Activated CD4-positive, alpha-beta memory T cell treated with anti-CD3 and anti-CD28 coated beads for 36 hours (primary cell): ENCODE measurements around the gene RBL1. TPM values are rescaled to one million over a fixed set of nuclear protein-coding genes. Genes with fewer than 3 reads are reported as not detected.
"Not testable (repeated sequence)": the region's sequence is repeated elsewhere in the genome, so short reads cannot be mapped to it uniquely, and the experiment has no call there.

Experiments used
- CTCF ChIA-PET: fragments of 350-600 bp; sonication (Branson Sonifier 250); formaldehyde crosslinking; loops from one replicate; lab custom pipeline; 2021; ENCODE audit warnings: antibody characterized with exemption, inconsistent platforms; lab: Charles Lee
- POLR2A ChIA-PET: fragments of 350-600 bp; sonication (Branson Sonifier 250); formaldehyde crosslinking; loops from one replicate; lab custom pipeline; 2021; ENCODE audit warnings: antibody characterized with exemption; lab: Charles Lee
- DNase-seq: peaks from one replicate; pipeline ENCODE4 v3.0.0-alpha.2; 2020
- H3K27ac Mint-ChIP-seq: one replicate; pipeline ENCODE4 v1.8.0; 2021; ENCODE audit warnings: mixed read lengths
- H3K27me3 Mint-ChIP-seq: one replicate; pipeline ENCODE4 v1.8.0; 2021; ENCODE audit warnings: mixed read lengths
- H3K36me3 Mint-ChIP-seq: one replicate; pipeline ENCODE4 v1.8.0; 2021; ENCODE audit warnings: mixed read lengths
- H3K4me1 Mint-ChIP-seq: one replicate; pipeline ENCODE4 v1.8.0; 2021; ENCODE audit warnings: low read depth, mixed read lengths
- H3K4me3 Mint-ChIP-seq: one replicate; pipeline ENCODE4 v1.8.0; 2021; ENCODE audit warnings: mild to moderate bottlenecking, mixed read lengths
- H3K9me3 Mint-ChIP-seq: one replicate; pipeline ENCODE4 v1.8.0; 2021; ENCODE audit warnings: mixed read lengths
- intact Hi-C: fragments of 100-400 bp; cut with micrococcal nuclease; formaldehyde crosslinking; loops from one replicate; pipeline ENCODE4 v1.15.1; 2023
- total RNA-seq, 2 experiments: library from RNA; stranded (reverse); gene quantifications; one replicate each; pipeline ENCODE4 v1.2.3, GENCODE V29; 2021

RBL1 gene
- total RNA-seq, 2 experiments from 2014 or later, result 41.4 to 41.6 TPM

DNA sequence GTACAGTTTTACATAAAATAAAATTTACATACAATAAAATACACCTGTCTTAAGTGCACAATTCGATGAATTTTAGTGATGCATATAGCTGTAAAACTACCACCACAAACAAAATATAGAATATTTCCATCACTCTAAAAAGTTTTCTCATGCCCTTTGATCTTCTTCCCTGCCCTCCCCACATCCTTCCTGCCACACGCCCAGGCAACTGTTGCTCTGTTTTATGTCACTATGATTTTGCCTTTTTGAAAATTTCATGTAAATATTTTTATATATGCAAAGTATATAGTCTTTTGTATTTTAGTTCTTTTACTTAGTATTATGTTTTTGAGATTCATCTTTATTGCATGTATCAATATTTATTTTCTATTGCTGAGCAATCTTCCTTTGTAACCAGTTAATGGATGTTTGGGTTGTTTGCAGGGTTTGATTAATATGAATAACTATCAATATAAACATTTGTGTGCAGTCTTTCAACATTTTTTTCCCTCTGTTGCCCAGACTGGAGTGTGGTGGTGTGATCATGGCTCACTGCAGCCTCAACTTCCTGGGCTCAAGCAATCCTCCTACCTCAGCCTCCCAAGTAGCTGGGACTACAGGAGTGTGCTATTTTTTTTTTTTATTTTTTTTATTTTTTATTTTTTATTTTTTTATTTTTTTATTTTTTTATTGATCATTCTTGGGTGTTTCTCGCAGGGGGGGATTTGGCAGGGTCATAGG lies 120.5 kb downstream of the RBL1 start:
- Mint-ChIP-seq H3K27ac (peak overlapping the region; percentile 19), H3K4me3 (no peak overlapping the region), H3K9me3 (no peaks in the 10 kb centered on the region), H3K4me1 (peaks cover 37% of the 10 kb centered on the region), H3K36me3 (no peaks in the 10 kb centered on the region), H3K27me3 (no peaks in the 10 kb centered on the region)
- ChIA-PET POLR2A (no interaction called here), CTCF (interaction anchor here (0.5 kb wide), 1 partner anchor 16 kb away, joined by 3 read pairs; no protein-coding TSS in a partner anchor)
- intact Hi-C loops, result loop anchor here (1.0 to 2.0 kb wide), 2 partner anchors 25 to 40 kb away; no protein-coding TSS in a partner anchor
- peak; percentile 71 for DNase-seq

DNA sequence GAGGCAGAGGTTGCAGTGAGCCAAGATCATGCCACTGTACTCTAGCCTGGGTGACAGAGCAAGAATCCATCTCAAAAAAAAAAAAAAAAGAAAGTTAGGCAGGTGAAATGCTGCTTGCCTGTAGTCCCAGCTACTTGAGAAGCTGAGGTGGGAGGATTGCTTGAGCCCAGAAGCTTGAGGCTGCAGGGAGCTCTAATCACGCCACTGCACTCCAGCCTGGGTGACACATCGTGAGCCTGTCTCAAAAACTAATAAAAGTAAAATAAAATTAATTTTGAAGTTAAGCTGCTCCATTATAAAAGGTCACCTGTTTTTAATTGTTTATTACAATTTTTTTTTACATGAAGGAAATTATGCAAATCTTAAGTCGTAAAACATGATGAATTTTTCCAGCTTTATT lies 121.1 kb downstream of the RBL1 start:
- peak; percentile 22 for DNase-seq
- no peak overlapping the region for H3K27ac Mint-ChIP-seq
- no peaks in the 10 kb centered on the region for H3K27me3 Mint-ChIP-seq
- H3K9me3 Mint-ChIP-seq, result no peaks in the 10 kb centered on the region
- H3K36me3 Mint-ChIP-seq, result peaks cover 2% of the 10 kb centered on the region
- ChIA-PET CTCF (interaction anchor here (0.5 kb wide), 1 partner anchor 16 kb away, joined by 3 read pairs; no protein-coding TSS in a partner anchor), POLR2A (no interaction called here)
- H3K4me1 Mint-ChIP-seq, result peaks cover 43% of the 10 kb centered on the region
- intact Hi-C loops, result loop anchor here (1.0 to 2.0 kb wide), 2 partner anchors 24 to 40 kb away; no protein-coding TSS in a partner anchor
- H3K4me3 Mint-ChIP-seq, result no peak overlapping the region

DNA sequence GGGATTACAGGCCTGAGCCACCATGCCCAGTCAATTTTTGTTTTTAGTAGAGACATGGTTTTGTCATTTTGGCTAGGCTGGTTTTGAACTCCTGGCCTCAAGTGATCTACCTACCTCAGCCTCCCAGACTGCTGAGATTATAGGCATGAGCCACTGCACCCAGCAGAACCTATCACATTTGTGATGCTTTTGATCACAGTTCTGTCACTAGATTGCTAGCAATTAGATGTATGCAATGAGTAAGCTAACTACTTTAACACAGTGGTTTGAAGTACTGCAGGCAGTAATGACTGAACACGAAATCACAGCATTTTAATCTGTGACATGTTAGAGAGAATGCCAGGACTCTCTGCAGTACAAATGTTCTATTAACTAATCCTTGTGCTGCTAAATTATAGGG lies 124.7 kb downstream of the RBL1 start:
- no peaks in the 10 kb centered on the region for H3K27me3 Mint-ChIP-seq
- DNase-seq, result peak; percentile 37
- no peak overlapping the region for H3K4me3 Mint-ChIP-seq
- ChIA-PET POLR2A (no interaction called here), CTCF (no interaction called here)
- H3K27ac Mint-ChIP-seq, result peak overlapping the region; percentile 80
- no peaks in the 10 kb centered on the region for H3K9me3 Mint-ChIP-seq
- intact Hi-C loops, result no loop called here
- H3K4me1 Mint-ChIP-seq, result peaks cover 69% of the 10 kb centered on the region
- H3K36me3 Mint-ChIP-seq, result peaks cover 2% of the 10 kb centered on the region

DNA sequence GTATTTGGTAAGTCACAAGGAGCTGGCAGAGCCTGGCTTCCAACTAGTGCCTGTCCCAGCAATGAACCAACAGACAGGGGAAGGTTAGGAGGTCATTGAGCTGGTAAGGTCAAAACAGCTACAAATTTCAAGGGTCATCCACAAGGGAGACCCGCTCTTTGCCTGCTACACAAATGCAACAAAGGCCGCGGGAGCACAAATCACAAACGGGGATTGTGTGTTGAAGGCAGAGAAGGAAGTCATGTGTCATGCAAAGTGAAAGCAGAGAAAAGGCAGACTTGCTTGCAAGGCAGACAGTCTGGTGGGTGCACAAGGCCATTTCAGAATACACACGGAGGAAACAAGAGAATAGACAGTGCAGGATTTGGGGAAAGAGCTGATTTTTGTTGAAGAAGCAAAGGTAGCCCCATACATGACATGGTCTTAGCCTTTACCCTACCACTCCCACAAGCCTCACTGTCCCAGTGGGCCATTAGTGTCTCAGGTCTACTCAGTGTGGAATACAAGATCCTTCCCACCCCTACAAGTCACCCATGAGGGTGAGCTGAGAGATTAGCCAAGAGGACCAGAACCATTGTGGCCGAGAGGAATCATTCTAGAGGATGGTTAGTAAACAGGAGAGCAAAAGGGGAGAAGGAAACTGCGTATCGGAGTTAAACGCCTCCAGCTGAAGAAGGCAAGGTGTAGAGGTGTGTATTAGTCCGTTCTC lies 126.2 kb downstream of the RBL1 start:
- peaks cover 61% of the 10 kb centered on the region for H3K4me1 Mint-ChIP-seq
- CTCF ChIA-PET, result interaction anchor here (0.6 kb wide), 1 partner anchor 46 kb away, joined by 3 read pairs; no protein-coding TSS in a partner anchor
- H3K9me3 Mint-ChIP-seq, result no peaks in the 10 kb centered on the region
- H3K27me3 Mint-ChIP-seq, result no peaks in the 10 kb centered on the region
- POLR2A ChIA-PET, result interaction anchor here (0.6 kb wide), 1 partner anchor 124 kb away, joined by 3 read pairs; no protein-coding TSS in a partner anchor
- H3K4me3 Mint-ChIP-seq, result peak overlapping the region; percentile 30
- peak overlapping the region; percentile 80 for H3K27ac Mint-ChIP-seq
- intact Hi-C loops, result loop anchor here (2.0 kb wide), 1 partner anchor 19 kb away; the partner anchor contains the start of gene SAMHD1
- DNase-seq, result peak; percentile 55
- H3K36me3 Mint-ChIP-seq, result peaks cover 2% of the 10 kb centered on the region

DNA sequence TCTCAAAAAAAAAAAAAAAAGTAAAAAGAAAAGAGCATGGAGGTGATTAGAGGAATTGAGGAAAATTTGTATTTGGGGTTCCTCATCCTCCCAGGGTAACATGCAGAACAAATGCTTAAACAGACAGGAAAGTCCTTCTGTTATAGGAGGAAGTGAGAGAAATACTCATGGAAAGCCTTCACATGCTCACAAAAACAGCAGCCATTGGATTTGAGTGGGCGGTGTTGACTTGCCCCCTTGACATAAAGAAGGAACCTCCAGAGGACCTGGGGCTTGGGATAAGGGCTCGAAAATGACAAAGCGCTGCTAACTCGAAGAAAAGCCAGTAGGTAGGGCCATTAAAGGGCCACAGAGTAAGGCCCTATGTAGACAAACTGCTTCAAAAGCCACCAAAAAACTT lies 126.7 kb downstream of the RBL1 start:
- no peaks in the 10 kb centered on the region for H3K27me3 Mint-ChIP-seq
- H3K4me3 Mint-ChIP-seq, result peak overlapping the region; percentile 30
- DNase-seq, result no peak
- no peaks in the 10 kb centered on the region for H3K9me3 Mint-ChIP-seq
- ChIA-PET CTCF (interaction anchor here (0.6 kb wide), 1 partner anchor 46 kb away, joined by 3 read pairs; no protein-coding TSS in a partner anchor), POLR2A (interaction anchor here (0.6 kb wide), 1 partner anchor 124 kb away, joined by 3 read pairs; no protein-coding TSS in a partner anchor)
- intact Hi-C loops, result loop anchor here (2.0 kb wide), 1 partner anchor 18 kb away; the partner anchor contains the start of gene SAMHD1
- H3K27ac Mint-ChIP-seq, result peak overlapping the region; percentile 80
- peaks cover 2% of the 10 kb centered on the region for H3K36me3 Mint-ChIP-seq
- peaks cover 61% of the 10 kb centered on the region for H3K4me1 Mint-ChIP-seq

DNA sequence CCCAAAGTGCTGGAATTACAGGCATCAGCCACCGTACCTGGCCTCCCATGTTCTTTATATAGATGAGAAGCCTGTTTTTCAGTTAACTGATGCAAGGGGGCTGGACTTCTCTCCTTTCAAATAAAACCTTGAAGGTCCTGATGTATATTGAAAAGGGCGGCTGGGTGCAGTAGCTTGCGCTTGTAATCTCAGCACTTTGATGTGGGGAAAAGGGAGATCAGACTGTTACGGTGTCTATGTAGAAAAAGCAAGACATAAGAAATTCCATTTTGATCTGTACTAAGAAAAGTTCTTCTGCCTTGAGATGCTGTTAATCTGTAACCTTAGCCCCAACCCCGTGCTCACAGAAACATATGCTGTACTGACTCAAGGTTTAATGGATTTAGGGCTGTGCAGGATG lies 128.2 kb downstream of the RBL1 start:
- no peak overlapping the region for H3K4me3 Mint-ChIP-seq
- CTCF ChIA-PET, result no interaction called here
- H3K4me1 Mint-ChIP-seq, result peaks cover 56% of the 10 kb centered on the region
- POLR2A ChIA-PET, result no interaction called here
- peaks cover 5% of the 10 kb centered on the region for H3K36me3 Mint-ChIP-seq
- DNase-seq, result no peak
- no peaks in the 10 kb centered on the region for H3K27me3 Mint-ChIP-seq
- H3K27ac Mint-ChIP-seq, result peak overlapping the region; percentile 70
- intact Hi-C loops, result loop anchor here (2.0 kb wide), 1 partner anchor 17 kb away; the partner anchor contains the start of gene SAMHD1
- peaks cover 4% of the 10 kb centered on the region for H3K9me3 Mint-ChIP-seq

DNA sequence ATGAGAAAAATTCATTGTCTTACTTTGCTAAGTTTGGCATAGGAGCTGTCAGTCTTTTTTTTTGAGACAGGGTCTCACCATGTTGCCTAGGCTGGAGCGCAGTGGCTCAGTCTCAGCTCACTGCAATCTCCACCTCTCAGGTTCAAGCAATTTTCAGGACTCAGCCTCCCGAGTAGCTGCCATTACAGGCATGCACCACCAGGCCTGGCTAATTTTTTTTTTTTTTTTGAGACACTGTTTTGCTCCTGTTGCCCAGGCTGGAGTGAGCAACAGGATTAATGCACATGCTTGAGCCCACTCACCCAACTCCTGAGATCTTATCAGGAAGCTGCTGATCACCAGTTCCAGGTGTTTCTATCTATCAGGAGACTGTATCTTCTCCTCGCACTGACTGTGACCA lies 128.8 kb downstream of the RBL1 start:
- H3K9me3 Mint-ChIP-seq, POLR2A ChIA-PET, H3K27me3 Mint-ChIP-seq, H3K4me3 Mint-ChIP-seq, DNase-seq, CTCF ChIA-PET, intact Hi-C loops, H3K36me3 Mint-ChIP-seq, H3K27ac Mint-ChIP-seq: not testable (repeated sequence)
- H3K4me1 Mint-ChIP-seq, result peaks cover 51% of the 10 kb centered on the region

DNA sequence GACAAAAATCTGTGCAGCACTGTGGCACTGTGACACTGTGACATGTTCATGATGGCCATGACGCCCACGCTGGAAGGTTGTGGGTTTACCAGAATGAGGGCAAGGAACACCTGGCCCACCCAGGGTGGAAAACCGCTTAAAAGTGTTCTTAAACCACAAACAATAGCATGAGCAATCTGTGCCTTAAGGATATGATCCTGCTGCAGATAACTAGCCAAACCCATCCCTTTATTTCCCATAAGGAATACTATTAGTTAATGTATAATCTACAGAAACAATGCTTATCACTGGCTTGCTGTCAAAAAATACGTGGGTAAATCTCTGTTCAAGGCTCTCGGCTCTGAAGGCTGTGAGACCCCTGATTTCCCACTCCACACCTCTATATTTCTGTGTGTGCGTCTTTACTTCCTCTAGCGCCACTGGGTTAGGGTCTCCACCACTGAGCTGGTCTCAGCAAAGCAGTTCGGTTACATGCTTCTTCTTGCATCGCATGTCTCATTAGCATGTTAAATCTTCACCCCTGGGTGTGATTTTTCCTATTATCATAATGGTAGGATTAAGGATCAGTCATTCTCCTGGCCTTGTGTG lies 133.3 kb downstream of the RBL1 start:
- H3K36me3 Mint-ChIP-seq, result not testable (repeated sequence)

DNA sequence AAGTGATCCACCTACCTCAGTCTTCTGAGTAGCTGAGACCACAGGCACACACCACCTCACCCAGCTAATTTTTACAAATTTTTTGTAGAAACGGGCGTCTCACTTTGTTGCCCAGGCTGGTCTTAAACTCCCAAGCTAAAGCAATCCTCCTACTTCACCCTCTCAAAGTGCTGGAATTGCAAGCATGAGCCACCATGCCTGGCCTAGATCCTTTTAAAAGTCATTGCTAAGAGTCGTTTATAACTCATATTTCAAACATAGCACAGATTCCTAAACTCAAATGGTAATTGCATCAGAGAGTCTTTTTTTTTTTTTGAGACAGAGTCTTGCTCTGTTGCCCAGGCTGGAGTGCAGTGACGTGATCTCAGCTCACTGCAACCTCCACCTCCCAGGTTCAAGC lies 136.6 kb downstream of the RBL1 start:
- Mint-ChIP-seq H3K4me3 (no peak overlapping the region), H3K4me1 (peaks cover 27% of the 10 kb centered on the region), H3K36me3 (peaks cover 6% of the 10 kb centered on the region), H3K27me3 (no peaks in the 10 kb centered on the region), H3K9me3 (peaks cover 10% of the 10 kb centered on the region), H3K27ac (no peak overlapping the region)
- intact Hi-C loops, result no loop called here
- DNase-seq, result no peak
- ChIA-PET CTCF (interaction anchor here (0.7 to 1.1 kb wide), 2 partner anchors 16 to 43 kb away, joined by 3 read pairs; no protein-coding TSS in a partner anchor), POLR2A (no interaction called here)

More for the DNA sequence above, 133.3 kb downstream of the RBL1 start:
- POLR2A ChIA-PET, H3K27ac Mint-ChIP-seq, DNase-seq, H3K27me3 Mint-ChIP-seq, CTCF ChIA-PET, H3K4me3 Mint-ChIP-seq, intact Hi-C loops: not testable (repeated sequence)
- Mint-ChIP-seq H3K4me1 (peaks cover 21% of the 10 kb centered on the region), H3K9me3 (peaks cover 10% of the 10 kb centered on the region)

DNA sequence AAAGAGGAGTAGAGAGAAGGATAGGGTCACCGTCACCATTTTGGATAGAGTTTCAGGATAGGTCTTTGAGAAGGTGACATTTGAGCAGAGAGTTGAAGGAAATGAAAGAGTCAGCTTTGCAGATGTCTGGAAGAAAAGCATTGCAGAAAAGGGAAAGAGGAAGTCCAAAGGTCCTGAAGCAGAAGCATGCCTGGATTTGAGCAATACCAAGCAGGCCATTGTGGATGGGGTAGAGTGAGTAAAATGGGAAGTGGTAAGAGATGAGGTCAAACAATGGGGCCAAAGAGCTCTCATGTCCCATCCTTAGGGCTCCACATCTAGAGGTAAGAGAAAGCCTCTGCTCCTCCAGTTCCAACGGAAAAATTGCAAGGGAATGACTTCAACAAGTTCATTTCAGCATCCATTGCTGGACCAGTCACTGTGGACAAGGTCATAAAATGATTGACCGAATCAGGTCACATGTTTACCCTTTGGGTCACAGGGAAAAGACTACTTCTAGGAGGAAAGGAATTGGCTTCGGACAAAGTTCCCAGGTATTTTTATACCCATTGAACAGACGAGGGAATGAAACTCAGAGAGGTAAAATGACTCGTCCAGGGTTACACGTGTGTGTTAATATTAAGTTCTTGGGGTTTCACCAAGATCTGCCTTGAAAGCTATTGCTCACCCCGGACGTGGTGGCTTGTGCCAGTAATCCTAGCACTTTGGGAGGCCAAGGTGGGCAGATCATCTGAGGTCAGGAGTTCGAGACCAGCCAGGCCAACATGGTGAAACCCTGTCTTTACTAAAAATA lies 137.7 kb downstream of the RBL1 start:
- CTCF ChIA-PET, result interaction anchor here (1.1 kb wide), 1 partner anchor 41 kb away, joined by 3 read pairs; no protein-coding TSS in a partner anchor
- Mint-ChIP-seq H3K4me3 (no peak overlapping the region), H3K4me1 (peaks cover 29% of the 10 kb centered on the region), H3K27me3 (no peaks in the 10 kb centered on the region), H3K27ac (no peak overlapping the region), H3K36me3 (peaks cover 6% of the 10 kb centered on the region), H3K9me3 (peaks cover 10% of the 10 kb centered on the region)
- peak; percentile 45 for DNase-seq
- POLR2A ChIA-PET, result no interaction called here
- intact Hi-C loops, result no loop called here

DNA sequence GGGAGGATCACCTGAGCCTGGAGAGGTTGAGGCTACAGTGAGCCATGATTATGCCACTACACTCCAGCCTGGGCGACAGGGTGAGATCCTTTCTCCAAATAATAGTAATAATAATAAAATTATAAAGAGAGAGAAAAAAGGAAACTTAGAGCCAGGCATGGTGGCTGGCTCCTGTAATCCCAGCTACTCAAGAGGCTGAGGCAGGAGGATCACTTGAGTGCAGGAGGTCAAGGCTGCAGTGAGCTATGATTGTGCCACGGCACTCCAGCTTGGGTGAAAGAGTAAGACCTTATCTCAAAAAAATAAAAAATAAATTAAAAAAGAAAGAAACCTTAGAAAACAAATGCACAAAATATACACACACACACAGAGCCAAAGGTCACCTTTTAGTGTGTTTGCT lies 139.1 kb downstream of the RBL1 start:
- H3K27me3 Mint-ChIP-seq, result no peaks in the 10 kb centered on the region
- CTCF ChIA-PET, result interaction anchor here (0.6 kb wide), 1 partner anchor 1998 kb away, joined by 3 read pairs; no protein-coding TSS in a partner anchor
- no peak overlapping the region for H3K27ac Mint-ChIP-seq
- intact Hi-C loops, result no loop called here
- peaks cover 32% of the 10 kb centered on the region for H3K4me1 Mint-ChIP-seq
- no peak for DNase-seq
- POLR2A ChIA-PET, result no interaction called here
- H3K9me3 Mint-ChIP-seq, result no peaks in the 10 kb centered on the region
- H3K36me3 Mint-ChIP-seq, result no peaks in the 10 kb centered on the region
- H3K4me3 Mint-ChIP-seq, result no peak overlapping the region
